Large intestine (tissue), 3 donors: ENCODE data around the gene SCN4A. TPM values are rescaled to one million over a fixed set of nuclear protein-coding genes. Genes with fewer than 3 reads are reported as not detected.
A peak's percentile ranks its signal among the peaks of the same experiment; 100 is the strongest.

Experiments used
- DNase-seq, 2 donors: peaks; one replicate each; pipeline versions ENCODE4 v3.0.0 to v3.0.0-alpha.2; 2013
- H3K27ac ChIP-seq: one replicate; pipeline ENCODE4 v1.5.1; 2013; ENCODE audit warnings: low read length
- H3K27me3 ChIP-seq: 2 replicates; pipeline ENCODE4 v1.6.1; 2013; ENCODE audit warnings: low read length; ENCODE audit not compliant: control insufficient read depth, insufficient read depth
- H3K36me3 ChIP-seq: 2 replicates; pipeline ENCODE4 v1.6.1; 2013; ENCODE audit warnings: low read length; ENCODE audit not compliant: control insufficient read depth, insufficient read depth
- H3K4me1 ChIP-seq: one replicate; pipeline ENCODE4 v1.6.1; 2013; ENCODE audit warnings: low read length; ENCODE audit not compliant: control insufficient read depth, insufficient read depth
- H3K4me3 ChIP-seq: one replicate; pipeline ENCODE4 v1.5.1; 2013; ENCODE audit warnings: low read length
- H3K9me3 ChIP-seq: one replicate; pipeline ENCODE4 v1.6.1; 2013; ENCODE audit warnings: mild to moderate bottlenecking, low read depth, low read length, moderate library complexity; ENCODE audit not compliant: control insufficient read depth
- WGBS: methylation state at CpG from one replicate; pipeline ENCODE4 v1.1.5; 2013; ENCODE audit warnings: low lambda C conversion rate; ENCODE audit not compliant: insufficient coverage; 5-methylcytosine and 5-hydroxymethylcytosine counted together
- polyA plus RNA-seq: library from polyadenylated mRNA; unstranded; fragments of 120-200 nt; gene quantifications from one replicate; pipeline ENCODE4 v1.2.1, GENCODE V29; 2013

SCN4A gene
- polyA plus RNA-seq, 1 donor: 0.22 TPM

DNA sequence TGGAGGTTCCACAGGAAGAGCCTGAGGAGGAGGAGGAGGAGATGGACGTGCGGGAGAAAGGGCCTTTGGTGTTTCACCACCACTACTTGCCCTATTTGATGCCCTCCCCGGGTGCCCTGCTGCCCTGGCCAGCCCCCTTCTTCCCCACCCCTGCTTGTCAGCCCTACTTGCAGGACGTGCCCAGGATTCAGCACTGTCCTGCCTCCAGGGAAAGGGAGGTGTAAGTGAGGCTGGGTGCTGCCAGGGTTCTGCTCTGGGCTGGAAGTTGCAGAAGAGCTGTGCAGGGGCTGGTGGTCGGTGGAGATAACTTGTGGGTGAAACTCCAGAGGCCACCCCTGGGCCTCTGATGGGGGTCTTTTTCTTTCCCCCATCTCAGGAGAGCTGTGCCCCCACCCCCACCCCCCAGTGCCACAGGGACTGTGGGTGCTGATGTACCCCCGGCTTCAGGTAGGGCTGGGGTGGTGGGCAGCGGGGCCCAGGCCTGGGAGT lies 28.4 kb upstream of the SCN4A start:
- H3K36me3 ChIP-seq: no peaks in the 10 kb centered on the region
- H3K27me3 ChIP-seq: peaks cover 15% of the 10 kb centered on the region
- no peak for DNase-seq
- no peak overlapping the region for H3K27ac ChIP-seq
- peaks cover 27% of the 10 kb centered on the region for H3K4me1 ChIP-seq
- WGBS: no CpG with 5 or more reads among the region's 7 CpGs
- H3K9me3 ChIP-seq: no peaks in the 10 kb centered on the region
- H3K4me3 ChIP-seq: no peak overlapping the region

DNA sequence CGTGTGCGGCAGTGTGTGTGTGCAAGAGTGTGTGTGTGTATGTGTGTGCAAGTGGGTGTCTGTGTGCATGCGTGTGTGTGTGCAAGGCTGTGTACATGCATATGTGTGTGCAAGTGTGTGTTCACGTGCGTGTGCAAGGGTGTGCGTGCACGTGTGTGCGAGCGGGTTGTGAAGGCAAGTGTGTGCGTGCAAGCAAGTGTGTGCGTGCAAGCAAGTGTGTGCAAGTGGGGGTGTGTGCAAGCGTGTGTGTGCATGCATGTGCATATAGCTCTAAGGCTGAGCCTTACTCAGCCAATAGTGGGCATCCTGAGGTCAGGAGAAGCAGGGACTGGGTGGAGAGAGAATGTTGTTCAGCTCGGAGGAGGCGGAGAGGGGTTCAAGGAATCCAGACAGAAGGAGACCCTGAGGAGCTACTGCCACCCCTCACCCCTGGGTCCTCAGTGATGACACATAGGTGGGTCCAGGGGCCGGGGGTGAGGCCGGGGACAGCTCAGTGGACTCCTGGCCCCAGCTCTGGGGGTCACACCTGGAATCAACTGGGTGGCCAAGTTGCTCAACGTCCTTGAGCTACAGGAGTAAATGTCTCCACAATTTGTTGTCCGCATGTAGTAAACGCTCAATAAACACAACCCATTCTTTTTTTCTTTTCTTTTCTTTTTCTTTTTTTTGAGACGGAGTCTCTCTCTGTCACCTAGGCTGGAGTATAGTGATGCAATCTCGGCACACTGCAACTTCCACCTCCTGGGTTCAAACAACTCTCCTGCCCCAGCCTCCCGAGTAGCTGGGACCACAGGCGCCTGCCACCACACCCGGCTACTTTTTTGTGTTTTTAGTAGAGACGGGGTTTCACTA lies 27.2 kb upstream of the SCN4A start:
- Histone ChIP-seq H3K27ac (no peak overlapping the region), H3K9me3 (no peaks in the 10 kb centered on the region), H3K27me3 (peaks cover 19% of the 10 kb centered on the region), H3K36me3 (no peaks in the 10 kb centered on the region), H3K4me3 (no peak overlapping the region), H3K4me1 (peaks cover 16% of the 10 kb centered on the region)
- WGBS: 92% methylated on average over 2 of the region's 25 CpGs
- no peak for DNase-seq

DNA sequence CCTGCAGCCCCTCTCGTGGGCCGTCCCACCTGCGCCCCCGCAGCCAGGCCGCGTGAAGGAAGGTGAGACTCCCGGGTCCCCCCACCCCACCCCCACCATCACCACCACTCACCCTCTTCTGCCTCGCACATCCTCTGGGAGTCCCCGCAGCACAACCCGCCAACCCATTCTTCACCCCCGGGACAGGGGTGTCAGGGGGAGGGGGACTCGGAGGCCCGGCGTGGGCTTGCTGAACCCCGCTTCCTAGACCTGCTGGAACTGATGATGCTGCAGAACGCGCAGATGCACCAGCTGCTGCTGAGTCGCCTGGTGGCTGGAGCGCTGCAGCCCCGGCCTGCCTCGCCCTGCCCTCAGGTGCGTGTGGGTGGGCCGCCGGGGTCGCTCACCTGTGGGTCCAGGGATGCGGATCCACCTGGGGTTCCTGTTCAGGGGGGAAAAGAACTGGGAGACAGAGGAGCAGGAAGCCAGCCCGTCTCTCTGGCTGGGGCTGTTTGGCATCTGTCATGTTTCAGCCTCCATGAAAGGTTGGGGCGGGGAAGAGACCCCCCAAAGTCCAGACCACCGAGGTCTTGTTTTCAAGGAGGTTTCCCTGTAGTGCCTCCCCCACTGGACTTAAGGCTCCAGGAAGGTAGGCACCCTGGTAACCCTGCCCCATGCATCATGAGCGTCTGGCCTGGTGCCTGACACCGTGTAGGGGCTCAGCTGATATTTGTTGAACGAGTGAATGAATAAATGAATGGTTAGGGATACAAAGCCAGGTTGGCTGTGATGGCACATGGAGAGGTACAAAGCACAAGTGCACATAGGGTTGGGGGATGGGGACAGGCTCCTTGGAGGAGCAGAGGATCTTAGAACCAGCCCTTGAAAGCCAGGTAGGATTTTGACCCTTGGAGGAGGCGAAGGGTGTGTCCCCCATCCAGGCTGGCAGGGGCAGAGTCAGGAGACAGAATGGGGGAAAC lies 26.3 kb upstream of the SCN4A start:
- DNase-seq: no peak
- WGBS: no CpG with 5 or more reads among the region's 33 CpGs
- Histone ChIP-seq H3K36me3 (no peaks in the 10 kb centered on the region), H3K4me1 (peaks cover 16% of the 10 kb centered on the region), H3K27me3 (peaks cover 19% of the 10 kb centered on the region), H3K4me3 (peak overlapping the region; percentile 69), H3K9me3 (no peaks in the 10 kb centered on the region), H3K27ac (no peak overlapping the region)

- peaks cover 16% of the 10 kb centered on the region for H3K4me1 ChIP-seq
- WGBS: no CpG with 5 or more reads among the region's 43 CpGs
- H3K9me3 ChIP-seq: no peaks in the 10 kb centered on the region
- peak; percentile 67 to 78 for DNase-seq
- no peak within 1 kb of the TSS for H3K27ac ChIP-seq
- H3K27me3 ChIP-seq: peaks cover 25% of the 10 kb centered on the region
- no peaks in the 10 kb centered on the region for H3K36me3 ChIP-seq
- H3K4me3 ChIP-seq: peak within 1 kb of the TSS; percentile 69
Observed at GRCh38 chr17:63998050-63998720, 25.5 kb upstream of the SCN4A start, which contains the start of gene PRR29. TSS of gene PRR29 (plus strand) at chr17:63998351. CDS start at chr17:63998365, 14 bp downstream.

DNA sequence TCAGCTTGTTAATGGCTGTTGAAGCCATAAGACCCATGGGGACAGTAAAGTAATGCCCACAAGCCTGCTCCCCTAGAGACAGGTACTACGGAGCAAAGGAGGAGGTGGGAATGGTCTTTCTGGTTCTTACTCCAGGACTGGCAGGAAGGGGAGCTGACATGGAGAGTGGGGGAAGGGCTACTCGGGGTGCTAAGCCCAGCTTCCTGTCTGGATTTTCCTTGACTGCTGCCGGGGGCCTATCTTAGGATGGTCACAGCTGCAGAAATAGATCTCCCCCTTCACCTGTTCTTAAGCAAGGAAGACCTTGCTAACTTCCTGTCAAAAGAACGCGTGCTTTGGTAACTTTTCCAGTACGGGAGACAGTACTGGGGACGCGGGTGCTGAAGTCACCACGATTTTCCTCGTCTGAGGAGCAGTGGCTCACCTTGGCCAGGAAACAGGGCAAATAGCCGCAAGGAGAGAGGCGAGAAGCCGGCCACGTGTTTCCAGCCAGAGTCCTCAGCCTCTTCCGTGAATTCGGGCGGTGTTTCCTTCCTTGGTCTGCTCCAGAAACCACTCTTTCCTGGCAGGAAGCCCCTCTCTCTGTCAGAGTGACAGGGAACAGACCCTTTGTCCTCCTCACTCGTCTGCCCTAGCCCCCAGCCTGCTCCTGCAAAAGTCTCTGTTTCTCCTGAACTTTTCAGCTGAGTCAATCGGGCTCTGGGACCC lies 24.8 kb upstream of the SCN4A start:
- Histone ChIP-seq H3K27ac (no peak overlapping the region), H3K9me3 (no peaks in the 10 kb centered on the region), H3K4me1 (peaks cover 16% of the 10 kb centered on the region), H3K36me3 (no peaks in the 10 kb centered on the region), H3K27me3 (peaks cover 28% of the 10 kb centered on the region), H3K4me3 (peak overlapping the region; percentile 69)
- WGBS: no CpG with 5 or more reads among the region's 19 CpGs
- no peak for DNase-seq

DNA sequence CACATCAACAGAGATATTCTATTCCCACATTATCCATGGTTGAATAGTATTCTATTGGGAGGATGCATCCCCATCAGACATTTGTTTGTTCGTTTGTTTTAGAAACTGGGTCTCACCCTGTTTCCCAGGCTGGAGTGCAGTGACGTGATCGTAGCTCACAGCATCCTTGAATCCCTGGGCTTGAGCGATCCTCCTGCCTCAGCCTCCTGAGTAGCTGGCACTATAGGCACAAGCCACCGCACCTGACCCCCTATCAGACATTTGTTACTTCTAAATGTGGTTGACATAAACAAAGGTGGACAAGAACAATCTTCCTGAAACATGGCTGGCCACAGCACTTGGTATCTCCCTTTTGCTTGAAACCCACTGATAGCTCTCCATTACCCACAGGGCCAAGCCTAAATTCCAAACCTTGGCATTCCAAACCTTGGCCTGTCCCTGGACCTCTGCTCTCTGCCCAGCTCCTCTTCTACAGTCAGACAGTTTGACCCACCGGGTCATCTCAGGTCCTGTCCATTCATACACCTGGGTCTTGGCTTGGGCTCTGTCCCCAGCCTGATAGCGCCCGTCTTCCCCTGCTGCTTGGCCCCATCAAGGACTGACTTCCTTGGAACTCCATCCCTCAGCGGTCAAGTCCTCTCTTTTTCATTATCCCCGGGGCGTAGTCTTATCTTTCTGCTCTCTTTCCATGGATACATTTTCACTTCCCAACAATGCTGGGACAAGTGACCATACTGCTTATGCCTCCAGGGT lies 23.9 kb upstream of the SCN4A start:
- peaks cover 37% of the 10 kb centered on the region for H3K27me3 ChIP-seq
- no peak for DNase-seq
- H3K36me3 ChIP-seq: no peaks in the 10 kb centered on the region
- no peaks in the 10 kb centered on the region for H3K9me3 ChIP-seq
- peaks cover 11% of the 10 kb centered on the region for H3K4me1 ChIP-seq
- WGBS: 80% methylated on average over 1 of the region's 11 CpGs
- H3K4me3 ChIP-seq: no peak overlapping the region
- no peak overlapping the region for H3K27ac ChIP-seq

GRCh38 chr17:63995626-63996025 lies 22.9 kb upstream of the SCN4A start:
- no peaks in the 10 kb centered on the region for H3K9me3 ChIP-seq
- H3K27me3 ChIP-seq: peaks cover 42% of the 10 kb centered on the region
- no CpG with 5 or more reads among the region's 5 CpGs for WGBS
- no peaks in the 10 kb centered on the region for H3K36me3 ChIP-seq
- no peak overlapping the region for H3K4me3 ChIP-seq
- peaks cover 11% of the 10 kb centered on the region for H3K4me1 ChIP-seq
- H3K27ac ChIP-seq: no peak overlapping the region
- no peak for DNase-seq

GRCh38 chr17:63993368-63993985 lies 20.8 kb upstream of the SCN4A start:
- Histone ChIP-seq H3K4me3 (no peak overlapping the region), H3K4me1 (peaks cover 6% of the 10 kb centered on the region), H3K9me3 (no peaks in the 10 kb centered on the region), H3K27ac (no peak overlapping the region), H3K36me3 (no peaks in the 10 kb centered on the region), H3K27me3 (peaks cover 50% of the 10 kb centered on the region)
- no CpG with 5 or more reads among the region's 3 CpGs for WGBS
- no peak for DNase-seq

GRCh38 chr17:63991611-63992010 lies 18.9 kb upstream of the SCN4A start:
- no peak for DNase-seq
- Histone ChIP-seq H3K9me3 (no peaks in the 10 kb centered on the region), H3K27me3 (peaks cover 35% of the 10 kb centered on the region), H3K27ac (no peak overlapping the region), H3K4me3 (no peak overlapping the region), H3K36me3 (no peaks in the 10 kb centered on the region), H3K4me1 (peaks cover 5% of the 10 kb centered on the region)
- no CpG with 5 or more reads among the region's 11 CpGs for WGBS
